Measurements from ENCODE around the gene AQP11. TPM values are rescaled to one million over a fixed set of nuclear protein-coding genes. Genes with fewer than 3 reads are reported as not detected.
"Not testable (repeated sequence)": the region's sequence is repeated elsewhere in the genome, so short reads cannot be mapped to it uniquely, and the experiment has no call there.

AQP11 gene
- polyA plus RNA-seq, 2 of the 4 experiments (the other 2 are of a cell fraction), result 2.3 to 2.6 TPM

- not testable (repeated sequence) for H3K4me1 ChIP-seq; H3K27ac ChIP-seq; H3K4me3 ChIP-seq; DNase-seq (ENCODE audit: low read depth in 1 of 2, low spot score in 1 of 2); H3K4me2 ChIP-seq; H3K9me3 ChIP-seq; FAIRE-seq; ATAC-seq
- WGBS (ENCODE audit: missing lambda C conversion rate), result 94% methylated on average over 5 of the region's 5 CpGs
- CTCF ChIA-PET, result interaction anchor here (1.2 to 2.2 kb wide), 2 partner anchors 14 to 86 kb away, joined by 5 to 12 read pairs; no protein-coding TSS in a partner anchor
- TF ChIP-seq CEBPB (IDR thresholded peaks at IDR 0.05), result peak in 1 of 2 experiments; percentile 39; a peak in 2 of 4 replicates
- POLR2A ChIA-PET, result interaction anchor here (0.9 kb wide), 1 partner anchor 505 kb away, joined by 9 read pairs; the partner anchor contains the start of gene ALG8
Observed at GRCh38 chr11:77633926-77634325, 44.2 kb downstream of the AQP11 start.

GRCh38 chr11:77636731-77637344 lies 47.1 kb downstream of the AQP11 start:
- peak in 1 of 2 experiments; percentile 26; a peak in 3 of 6 replicates for ATAC-seq
- Histone ChIP-seq H3K4me2 (peak overlapping the region; percentile 88), H3K4me3 (peak overlapping the region; percentile 73), H3K4me1 (peaks cover 9% of the 10 kb centered on the region; the same call in 1 of the 3 replicates), H3K9me3 (no peaks in the 10 kb centered on the region), H3K27ac (peak overlapping the region; percentile 74 to 93)
- TF ChIP-seq E2F6 (IDR thresholded peaks at IDR 0.05; ENCODE audit: borderline replicate concordance, low read depth) (no peak), RNF2 (IDR thresholded peaks at IDR 0.05; ENCODE audit: borderline replicate concordance, low read depth) (no peak), ELK1 (IDR thresholded peaks at IDR 0.05; ENCODE audit: low read depth, low read length) (no peak), REST (IDR thresholded peaks at IDR 0.05) (no peak), CBX2 (IDR thresholded peaks at IDR 0.05; ENCODE audit: borderline replicate concordance, low read depth) (no peak), CHD4 (IDR thresholded peaks at IDR 0.05; ENCODE audit: borderline replicate concordance) (no peak), HES2 (IDR thresholded peaks at IDR 0.05) (no peak), ZFP36 (IDR thresholded peaks at IDR 0.05; ENCODE audit: borderline replicate concordance, partially characterized antibody) (no peak), NFE2L2 (conservative IDR thresholded peaks at IDR 0.05; ENCODE audit: low read length) (no peak), HEYL (CRISPR knock-in tag; IDR thresholded peaks at IDR 0.05) (no peak), ESRRA (IDR thresholded peaks at IDR 0.05; ENCODE audit: borderline replicate concordance, low read length) (no peak), KDM1A (IDR thresholded peaks at IDR 0.05; ENCODE audit: low read depth) (no peak), EHMT2 (IDR thresholded peaks at IDR 0.05; ENCODE audit: low read depth) (no peak), CBX8 (IDR thresholded peaks at IDR 0.05) (no peak), ZNF302 (CRISPR knock-in tag; IDR thresholded peaks at IDR 0.05) (no peak), ATOH8 (CRISPR knock-in tag; IDR thresholded peaks at IDR 0.05; ENCODE audit: low read depth) (no peak), HDAC2 (IDR thresholded peaks at IDR 0.05) (no peak), RAD21 (conservative IDR thresholded peaks at IDR 0.05 in 1 of 2, IDR thresholded peaks at IDR 0.05 in 1 of 2) (no peak)
- no peak for DNase-seq (ENCODE audit: low read depth in 1 of 2, low spot score in 1 of 2)
- WGBS (ENCODE audit: missing lambda C conversion rate), result under 1% methylated on average over 14 of the region's 14 CpGs
- no peak for FAIRE-seq
- ChIA-PET CTCF (interaction anchor here (1.1 kb wide), 1 partner anchor 17 kb away, joined by 3 read pairs; no protein-coding TSS in a partner anchor), POLR2A (interaction anchor here (0.5 to 1.4 kb wide), 3 partner anchors 58 to 358 kb away, joined by 3 to 5 read pairs (median 3); partner anchors contain the start of gene INTS4)
